DOHH2 (cell line): ENCODE measurements around the gene CEP95.
"Not testable (repeated sequence)": the region's sequence is repeated elsewhere in the genome, so short reads cannot be mapped to it uniquely, and the experiment has no call there.

Source experiments
- H3F3A ChIP-seq: fragments of 200-600 bp; sonication (generic), shearing (Covaris generic); 2 replicates; pipeline ENCODE4 v1.6.0; 2016; ENCODE audit warnings: antibody characterized with exemption, mild to moderate bottlenecking; ENCODE audit not compliant: control insufficient read depth, insufficient read depth
- H3K27ac ChIP-seq: fragments of 200-600 bp; sonication (generic); 2 replicates; pipeline ENCODE4 v1.5.1; 2014; ENCODE audit warnings: low read depth, mild to moderate bottlenecking, low read length, moderate library complexity
- H3K27me3 ChIP-seq: fragments of 200-600 bp; sonication (generic); 2 replicates; pipeline ENCODE4 v1.6.1; 2014; ENCODE audit warnings: mild to moderate bottlenecking, low read length, mixed read lengths; ENCODE audit not compliant: control insufficient read depth
- H3K36me3 ChIP-seq: fragments of 200-600 bp; sonication (generic); 2 replicates; pipeline ENCODE4 v1.6.1; 2014; ENCODE audit warnings: mild to moderate bottlenecking, low read length, moderate library complexity, mixed read lengths; ENCODE audit not compliant: control insufficient read depth
- H3K4me1 ChIP-seq: fragments of 200-600 bp; sonication (generic); 2 replicates; pipeline ENCODE4 v1.6.1; 2014; ENCODE audit warnings: mild to moderate bottlenecking, low read length, mixed read lengths; ENCODE audit not compliant: control insufficient read depth
- H3K4me2 ChIP-seq: fragments of 200-600 bp; sonication (generic); 2 replicates; pipeline ENCODE4 v1.6.0; 2014; ENCODE audit warnings: mild to moderate bottlenecking, low read length, moderate library complexity
- H3K4me3 ChIP-seq: fragments of 200-600 bp; sonication (generic); 2 replicates; pipeline ENCODE4 v1.5.1; 2014; ENCODE audit warnings: mild to moderate bottlenecking, low read length, mixed read lengths
- H3K79me2 ChIP-seq: fragments of 200-600 bp; sonication (generic); 2 replicates; pipeline ENCODE4 v1.6.1; 2014; ENCODE audit warnings: mild to moderate bottlenecking, low read length, mixed read lengths; ENCODE audit not compliant: control insufficient read depth
- H3K9me2 ChIP-seq: fragments of 200-600 bp; sonication (generic); replicated peaks from 2 replicates; pipeline ENCODE4 v1.6.1; 2014; ENCODE audit warnings: mild to moderate bottlenecking, low read length, mixed read lengths; ENCODE audit not compliant: control insufficient read depth
- H3K9me3 ChIP-seq: fragments of 200-600 bp; sonication (generic); 2 replicates; pipeline ENCODE4 v1.6.1; 2014; ENCODE audit warnings: antibody characterized with exemption, low read length, mixed read lengths; ENCODE audit not compliant: control insufficient read depth, insufficient read depth
- H4K20me1 ChIP-seq: fragments of 200-600 bp; sonication (generic); 2 replicates; pipeline ENCODE4 v1.6.0; 2014; ENCODE audit warnings: low read depth, mild to moderate bottlenecking, antibody characterized with exemption, low read length, moderate library complexity; ENCODE audit not compliant: control insufficient read depth, insufficient read depth
- CTCF ChIP-seq: fragments of 200-600 bp; sonication (generic); IDR thresholded peaks from one replicate; pipeline ENCODE4 v1.5.1; 2014; ENCODE audit warnings: antibody characterized with exemption, mild to moderate bottlenecking, low read depth, low read length; ENCODE audit not compliant: poor library complexity, severe bottlenecking
- EZH2phosphoT487 ChIP-seq: fragments of 200-600 bp; sonication (generic); IDR thresholded peaks from 2 replicates; pipeline ENCODE4 v1.6.1; 2017; ENCODE audit warnings: borderline replicate concordance, mild to moderate bottlenecking, antibody characterized with exemption, low read length, moderate library complexity, mixed read lengths

The CEP95 gene

GRCh38 chr17:64459284-64459747 lies 47.5 kb upstream of the CEP95 start:
- H3K36me3 ChIP-seq: peaks cover 70% of the 10 kb centered on the region
- H3K9me3 ChIP-seq: no peaks in the 10 kb centered on the region
- no peak overlapping the region for H3K4me3 ChIP-seq
- no peak overlapping the region for H3K4me2 ChIP-seq
- H3K4me1 ChIP-seq: peaks cover 44% of the 10 kb centered on the region
- H3K27me3 ChIP-seq: no peaks in the 10 kb centered on the region
- H3K27ac ChIP-seq: no peak overlapping the region
- TF ChIP-seq CTCF: no peak
- TF ChIP-seq EZH2phosphoT487: no peak
- H3K9me2 ChIP-seq: no peaks in the 10 kb centered on the region
- peaks cover 31% of the 10 kb centered on the region for H3K79me2 ChIP-seq
- H3F3A ChIP-seq: peaks cover 19% of the 10 kb centered on the region
- H4K20me1 ChIP-seq: no peaks in the 10 kb centered on the region

GRCh38 chr17:64459818-64460217 lies 47.0 kb upstream of the CEP95 start:
- not testable (repeated sequence) for H3K9me2 ChIP-seq, H3K4me3 ChIP-seq, H4K20me1 ChIP-seq, H3K9me3 ChIP-seq, H3K27ac ChIP-seq, H3K4me2 ChIP-seq, H3K27me3 ChIP-seq
- Histone ChIP-seq H3K36me3 (peaks cover 70% of the 10 kb centered on the region), H3K79me2 (peaks cover 26% of the 10 kb centered on the region), H3K4me1 (peaks cover 39% of the 10 kb centered on the region), H3F3A (peaks cover 19% of the 10 kb centered on the region)

GRCh38 chr17:64460955-64461354 lies 45.8 kb upstream of the CEP95 start:
- H4K20me1 ChIP-seq: no peaks in the 10 kb centered on the region
- H3K9me2 ChIP-seq: no peaks in the 10 kb centered on the region
- H3F3A ChIP-seq: peaks cover 9% of the 10 kb centered on the region
- no peaks in the 10 kb centered on the region for H3K9me3 ChIP-seq
- H3K36me3 ChIP-seq: peaks cover 76% of the 10 kb centered on the region
- H3K4me2 ChIP-seq: no peak overlapping the region
- peaks cover 21% of the 10 kb centered on the region for H3K79me2 ChIP-seq
- H3K4me1 ChIP-seq: peaks cover 27% of the 10 kb centered on the region
- no peak overlapping the region for H3K4me3 ChIP-seq
- no peaks in the 10 kb centered on the region for H3K27me3 ChIP-seq
- TF ChIP-seq EZH2phosphoT487 (no peak), CTCF (no peak)
- H3K27ac ChIP-seq: no peak overlapping the region

- Histone ChIP-seq H3K27ac (no peak overlapping the region), H3K79me2 (peaks cover 18% of the 10 kb centered on the region), H3K4me1 (peaks cover 20% of the 10 kb centered on the region), H4K20me1 (no peaks in the 10 kb centered on the region), H3K36me3 (peaks cover 79% of the 10 kb centered on the region), H3K4me2 (no peak overlapping the region), H3K9me3 (no peaks in the 10 kb centered on the region), H3K4me3 (no peak overlapping the region), H3K9me2 (no peaks in the 10 kb centered on the region), H3F3A (peaks cover 2% of the 10 kb centered on the region), H3K27me3 (no peaks in the 10 kb centered on the region)
- TF ChIP-seq EZH2phosphoT487 (no peak), CTCF (no peak)
Measured at GRCh38 chr17:64461788-64462187, 45.0 kb upstream of the CEP95 start.
